ENCODE measurements around the gene RSRC2. TPM values are rescaled to one million over a fixed set of nuclear protein-coding genes. Genes with fewer than 3 reads are reported as not detected.
"Not testable (repeated sequence)": the region's sequence is repeated elsewhere in the genome, so short reads cannot be mapped to it uniquely, and the experiment has no call there.

The RSRC2 gene
- polyA plus RNA-seq, 3 donors, result 7.6 to 63.5 (median 15.8) TPM

GRCh38 chr12:122473543-122474323, 53.0 kb downstream of the RSRC2 start:
- Mint-ChIP-seq H3K4me3 (no peak overlapping the region), H3K27me3 (ENCODE audit: low read depth in 3 of 3) (no peaks in the 10 kb centered on the region), H3K27ac (peak overlapping the region in 1 of 7 donors; percentile 7), H3K9me3 (no peaks in the 10 kb centered on the region), H3K4me1 (peaks cover 2% of the 10 kb centered on the region), H3K36me3 (peaks cover 50 to 59% of the 10 kb centered on the region in 2 donors)
- peaks cover 10% of the 10 kb centered on the region for H4K20me1 ChIP-seq (ENCODE audit: insufficient read depth, low read length)
- H3K27me3 ChIP-seq (ENCODE audit: control insufficient read depth in 2 of 2, insufficient read depth in 2 of 2, low read length in 2 of 2), result no peaks in the 10 kb centered on the region
- intact Hi-C loops (cut with micrococcal nuclease), result loop anchor here (2.0 to 5.0 kb wide), 2 partner anchors 75 to 76 kb away; no protein-coding TSS in a partner anchor
- H3K36me3 ChIP-seq (replicated peaks in 1 of 2; ENCODE audit: control insufficient read depth in 1 of 2, insufficient read depth in 2 of 2, low read length in 2 of 2), result peaks cover 55 to 64% of the 10 kb centered on the region in 2 donors
- no peak for TF ChIP-seq CTCF (IDR thresholded peaks at IDR 0.05)
- H3K4me1 ChIP-seq (ENCODE audit: control insufficient read depth in 1 of 2, insufficient read depth in 2 of 2, low read length in 2 of 2), result no peaks in the 10 kb centered on the region
- peak overlapping the region in 1 of 2 donors; percentile 38 for H3K27ac ChIP-seq (ENCODE audit: low read depth in 1 of 2, low read length in 2 of 2)
- WGBS (ENCODE audit: insufficient coverage), result 91% methylated on average over 11 of the region's 19 CpGs
- no peak overlapping the region for H3K4me2 ChIP-seq (replicated peaks; ENCODE audit: extremely low read depth, low read length, poor library complexity, severe bottlenecking)
- no peaks in the 10 kb centered on the region for H3K79me2 ChIP-seq (ENCODE audit: insufficient read depth, low read length)
- DNase-seq, result no peak
- H3K4me3 ChIP-seq (replicated peaks in 1 of 3; ENCODE audit: low read depth in 2 of 3, low read length in 3 of 3), result no peak overlapping the region
- no peak overlapping the region for H3K9ac ChIP-seq (ENCODE audit: insufficient read depth, low read length, poor library complexity, severe bottlenecking)
- H2AFZ ChIP-seq (ENCODE audit: insufficient read depth, low read depth, low read length, poor library complexity, severe bottlenecking), result no peak overlapping the region
- no peaks in the 10 kb centered on the region for H3K9me3 ChIP-seq (replicated peaks in 1 of 2; ENCODE audit: control insufficient read depth in 1 of 2, insufficient read depth in 1 of 2, low read length in 2 of 2)

GRCh38 chr12:122471324-122472226, 55.2 kb downstream of the RSRC2 start:
- no peak overlapping the region for H3K4me3 Mint-ChIP-seq
- H3K4me3 ChIP-seq (replicated peaks in 1 of 3; ENCODE audit: low read depth in 2 of 3, low read length in 3 of 3), result no peak overlapping the region
- H3K36me3 ChIP-seq (replicated peaks in 1 of 2; ENCODE audit: control insufficient read depth in 1 of 2, insufficient read depth in 2 of 2, low read length in 2 of 2), result peaks cover 36 to 43% of the 10 kb centered on the region in 2 donors
- H3K4me2 ChIP-seq (replicated peaks; ENCODE audit: extremely low read depth, low read length, poor library complexity, severe bottlenecking), result no peak overlapping the region
- no peak overlapping the region for H2AFZ ChIP-seq (ENCODE audit: insufficient read depth, low read depth, low read length, poor library complexity, severe bottlenecking)
- no peaks in the 10 kb centered on the region for H3K79me2 ChIP-seq (ENCODE audit: insufficient read depth, low read length)
- TF ChIP-seq CTCF (IDR thresholded peaks at IDR 0.05), result peak; percentile 85
- DNase-seq, result peak; percentile 36 to 63 (median 61)
- intact Hi-C loops (cut with micrococcal nuclease), result loop anchor here (2.0 to 5.0 kb wide), 2 partner anchors 73 to 74 kb away; no protein-coding TSS in a partner anchor
- no peaks in the 10 kb centered on the region for H3K9me3 Mint-ChIP-seq
- H3K27ac Mint-ChIP-seq, result peak overlapping the region in 5 of 7 donors; percentile 10 to 77 (median 73)
- no peaks in the 10 kb centered on the region for H3K4me1 ChIP-seq (ENCODE audit: control insufficient read depth in 1 of 2, insufficient read depth in 2 of 2, low read length in 2 of 2)
- H3K4me1 Mint-ChIP-seq, result peaks cover 2% of the 10 kb centered on the region
- no CpG with 5 or more reads among the region's 3 CpGs for WGBS (ENCODE audit: insufficient coverage)
- peak overlapping the region in 1 of 2 donors; percentile 29 for H3K27ac ChIP-seq (ENCODE audit: low read depth in 1 of 2, low read length in 2 of 2)
- H3K9ac ChIP-seq (ENCODE audit: insufficient read depth, low read length, poor library complexity, severe bottlenecking), result no peak overlapping the region
- H3K27me3 Mint-ChIP-seq (ENCODE audit: low read depth in 3 of 3), result peaks cover 0 to 1% (median 0%) of the 10 kb centered on the region in 3 donors
- peaks cover 32 to 38% of the 10 kb centered on the region in 2 donors for H3K36me3 Mint-ChIP-seq
- H3K27me3 ChIP-seq (ENCODE audit: control insufficient read depth in 2 of 2, insufficient read depth in 2 of 2, low read length in 2 of 2), result no peaks in the 10 kb centered on the region
- H4K20me1 ChIP-seq (ENCODE audit: insufficient read depth, low read length), result peaks cover 10% of the 10 kb centered on the region
- no peaks in the 10 kb centered on the region for H3K9me3 ChIP-seq (replicated peaks in 1 of 2; ENCODE audit: control insufficient read depth in 1 of 2, insufficient read depth in 1 of 2, low read length in 2 of 2)

- Mint-ChIP-seq H3K36me3 (peaks cover 22 to 28% of the 10 kb centered on the region in 2 donors), H3K27ac (peak overlapping the region in 1 of 7 donors; percentile 53)
- H3K4me2 ChIP-seq (replicated peaks; ENCODE audit: extremely low read depth, low read length, poor library complexity, severe bottlenecking); H2AFZ ChIP-seq (ENCODE audit: insufficient read depth, low read depth, low read length, poor library complexity, severe bottlenecking); H3K9me3 Mint-ChIP-seq; H3K27ac ChIP-seq (ENCODE audit: low read depth in 1 of 2, low read length in 2 of 2); H3K4me3 ChIP-seq (replicated peaks in 1 of 3; ENCODE audit: low read depth in 2 of 3, low read length in 3 of 3); H3K27me3 Mint-ChIP-seq (ENCODE audit: low read depth in 3 of 3); H3K79me2 ChIP-seq (ENCODE audit: insufficient read depth, low read length); H3K9ac ChIP-seq (ENCODE audit: insufficient read depth, low read length, poor library complexity, severe bottlenecking); H3K4me1 Mint-ChIP-seq; H3K4me1 ChIP-seq (ENCODE audit: control insufficient read depth in 1 of 2, insufficient read depth in 2 of 2, low read length in 2 of 2); DNase-seq; H3K4me3 Mint-ChIP-seq; H3K27me3 ChIP-seq (ENCODE audit: control insufficient read depth in 2 of 2, insufficient read depth in 2 of 2, low read length in 2 of 2); H3K9me3 ChIP-seq (replicated peaks in 1 of 2; ENCODE audit: control insufficient read depth in 1 of 2, insufficient read depth in 1 of 2, low read length in 2 of 2): not testable (repeated sequence)
- 100% methylated on average over 1 of the region's 7 CpGs for WGBS (ENCODE audit: insufficient coverage)
- H3K36me3 ChIP-seq (replicated peaks in 1 of 2; ENCODE audit: control insufficient read depth in 1 of 2, insufficient read depth in 2 of 2, low read length in 2 of 2), result peaks cover 26 to 33% of the 10 kb centered on the region in 2 donors
- intact Hi-C loops (cut with micrococcal nuclease), result loop anchor here in 1 of 2 donors (5.0 kb wide), 1 partner anchor 73 kb away; no protein-coding TSS in a partner anchor
- peaks cover 10% of the 10 kb centered on the region for H4K20me1 ChIP-seq (ENCODE audit: insufficient read depth, low read length)
These were observed 56.2 kb downstream of the RSRC2 start for GRCh38 chr12:122470576-122470975.

Data from CD14-positive monocyte (primary cell).